A204.1 (cell line): ENCODE measurements around the gene REEP5.
"Not testable (repeated sequence)": the region's sequence is repeated elsewhere in the genome, so short reads cannot be mapped to it uniquely, and the experiment has no call there.

ENCODE experiments used
- FAIRE-seq: peaks from 2 replicates; lab custom pipeline; 2012; peaks lifted over from hg19 to GRCh38; lab: Jason Lieb, UNC

The REEP5 gene

DNA sequence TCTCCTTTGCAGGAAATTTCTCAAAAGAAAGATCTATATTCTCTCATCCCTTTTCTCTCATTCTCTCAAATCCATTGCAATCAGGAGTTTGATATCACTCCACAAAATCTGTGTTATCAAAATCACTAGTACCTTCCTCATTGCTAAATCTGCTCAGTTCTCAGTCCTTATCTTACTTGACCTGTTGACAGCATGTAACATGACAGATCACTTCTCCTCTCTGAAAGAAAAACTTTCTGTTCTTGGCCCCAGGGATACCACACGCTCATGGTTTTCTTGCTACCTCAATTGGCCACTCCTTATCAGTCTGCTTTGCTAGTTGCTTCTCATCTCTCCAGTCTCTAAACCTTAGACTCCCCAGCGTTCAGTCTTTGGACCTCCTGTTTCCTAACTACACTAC, 38.8 kb downstream of the REEP5 start:
- no peak for FAIRE-seq

GRCh38 chr5:112880219-112880964, 41.6 kb downstream of the REEP5 start:
- no peak for FAIRE-seq

DNA sequence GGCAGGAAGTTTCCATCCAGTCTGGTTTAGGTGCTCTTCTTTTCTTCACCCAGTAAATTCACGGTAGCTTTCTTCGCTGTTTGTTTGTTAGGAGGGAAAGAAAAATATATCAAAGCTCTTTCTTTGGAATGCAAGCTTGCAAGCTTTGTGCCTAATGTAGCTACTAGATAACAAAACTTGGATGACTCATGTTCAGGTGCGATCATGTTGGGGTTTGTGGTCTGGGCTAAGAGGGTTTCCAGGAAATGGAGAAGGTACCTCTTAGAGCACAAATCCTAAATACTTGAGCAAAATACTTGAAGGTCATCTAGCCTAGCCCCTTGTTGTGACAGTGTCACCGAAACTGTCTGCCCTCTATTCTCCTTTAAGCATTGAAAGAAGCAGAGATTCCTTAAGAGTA, 43.3 kb downstream of the REEP5 start:
- no peak for FAIRE-seq

GRCh38 chr5:112878101-112878500, 43.9 kb downstream of the REEP5 start:
- no peak for FAIRE-seq

DNA sequence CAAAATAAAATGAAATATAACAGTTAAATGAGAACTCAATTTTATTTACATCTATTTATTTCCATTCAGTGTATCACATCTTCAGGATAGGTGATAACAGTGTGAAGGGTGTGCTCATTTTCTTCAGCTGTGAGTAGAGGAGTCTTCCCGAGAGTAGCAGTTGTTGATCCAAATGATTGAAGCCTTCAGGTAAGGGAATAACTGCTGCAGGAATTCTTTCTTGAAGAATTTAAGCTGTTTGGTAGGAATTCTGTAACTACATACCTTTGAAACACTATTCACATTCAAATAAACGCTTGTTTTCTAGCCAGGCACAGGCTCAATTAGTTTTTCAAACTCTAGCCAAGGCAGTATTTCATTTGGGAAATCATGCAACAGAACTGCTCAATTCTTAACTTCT, 45.7 kb downstream of the REEP5 start:
- FAIRE-seq: no peak

GRCh38 chr5:112870966-112871365, 51.1 kb downstream of the REEP5 start:
- FAIRE-seq: no peak

DNA sequence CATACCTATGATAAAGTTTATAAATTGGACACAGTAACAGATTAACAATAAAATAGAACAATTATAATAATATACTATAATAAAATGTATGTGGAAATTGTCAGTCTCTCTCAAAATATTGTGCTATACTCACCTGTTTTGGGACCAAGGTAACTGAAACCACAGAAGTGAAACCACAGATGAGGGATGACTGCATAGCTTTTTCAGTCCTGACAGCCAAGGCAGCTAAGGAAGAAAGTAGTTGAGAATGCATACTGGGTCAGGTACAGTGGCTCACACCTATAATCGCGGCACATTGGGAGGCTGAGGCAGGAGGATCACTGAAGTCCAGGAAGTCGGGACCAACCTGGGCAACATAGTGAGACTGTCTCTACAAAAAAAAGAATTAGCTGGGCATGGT, 52.1 kb downstream of the REEP5 start:
- no peak for FAIRE-seq

DNA sequence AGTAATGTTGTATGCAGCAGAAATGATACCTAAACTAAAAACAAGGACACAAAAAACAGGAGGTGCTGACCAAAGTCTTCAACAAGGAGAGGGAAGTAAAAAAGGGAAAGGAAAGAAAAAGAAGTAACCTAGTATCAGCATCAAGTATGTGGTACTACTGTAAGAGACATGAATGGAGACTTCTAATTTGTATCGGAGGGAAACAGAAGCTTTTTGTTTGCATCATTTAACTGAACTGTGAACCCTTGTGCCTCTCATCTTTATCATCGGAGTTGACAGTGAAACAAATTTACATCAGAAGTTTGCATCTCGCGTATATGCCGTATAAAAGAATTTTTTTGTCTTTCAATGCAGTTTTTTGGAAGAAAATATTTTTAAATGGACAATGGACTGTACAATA, 54.6 kb downstream of the REEP5 start:
- no peak for FAIRE-seq

DNA sequence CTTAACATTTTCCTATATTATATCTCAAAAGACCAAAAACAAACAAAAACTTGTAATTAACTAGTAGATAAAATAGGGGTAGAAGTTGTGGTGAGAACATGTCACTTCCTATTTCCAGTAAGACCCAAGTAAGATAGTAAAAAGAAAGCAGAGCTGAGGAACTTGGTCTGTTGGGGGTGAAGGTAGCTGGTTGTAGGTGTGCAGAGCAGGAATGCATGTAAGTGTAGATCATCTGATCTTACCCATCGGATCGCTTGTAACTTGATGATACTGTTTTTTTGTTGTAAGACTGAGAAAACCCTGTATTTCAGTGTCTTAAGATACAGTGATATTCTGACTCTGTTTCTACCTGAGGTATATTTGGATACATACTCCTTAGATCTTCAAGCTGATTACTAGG, 55.3 kb downstream of the REEP5 start:
- FAIRE-seq: no peak

DNA sequence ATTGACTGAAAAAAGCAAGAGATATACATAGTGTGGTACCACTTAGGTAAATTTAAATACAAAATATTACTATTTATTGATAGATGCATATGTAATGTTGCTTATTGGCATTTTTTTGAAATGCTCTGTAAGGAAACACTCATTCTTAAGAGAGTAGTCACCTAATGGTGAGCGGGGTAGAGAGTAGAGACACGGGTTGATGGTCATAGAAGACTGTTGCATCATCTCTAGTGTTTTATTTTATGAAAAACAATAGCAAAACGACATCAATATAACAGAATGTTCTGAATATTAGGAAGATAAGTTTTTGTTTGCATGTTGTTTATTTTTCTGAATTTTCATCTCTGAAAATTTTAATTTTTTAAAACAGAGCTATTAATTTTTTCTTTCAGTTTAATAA, 56.9 kb downstream of the REEP5 start:
- no peak for FAIRE-seq

DNA sequence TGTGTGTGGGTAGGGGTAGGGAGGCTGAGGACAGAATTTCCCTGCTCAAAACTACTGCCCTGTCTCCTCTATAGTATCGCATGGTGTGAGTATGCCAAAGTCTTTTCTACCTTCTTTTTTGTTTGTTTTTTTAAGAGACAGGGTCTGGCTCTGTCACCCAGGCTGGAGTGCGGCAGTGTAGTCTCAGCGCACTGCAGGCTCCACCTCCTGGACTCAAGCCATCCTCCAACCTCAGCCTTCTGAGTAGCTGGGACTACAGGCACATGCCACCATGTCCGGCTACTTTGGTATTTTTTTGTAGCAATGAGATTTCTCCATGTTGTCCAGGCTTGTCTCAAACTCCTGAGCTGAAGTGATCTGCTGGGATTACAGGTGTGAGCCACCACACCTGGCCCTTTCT, 58.5 kb downstream of the REEP5 start:
- FAIRE-seq: no peak

DNA sequence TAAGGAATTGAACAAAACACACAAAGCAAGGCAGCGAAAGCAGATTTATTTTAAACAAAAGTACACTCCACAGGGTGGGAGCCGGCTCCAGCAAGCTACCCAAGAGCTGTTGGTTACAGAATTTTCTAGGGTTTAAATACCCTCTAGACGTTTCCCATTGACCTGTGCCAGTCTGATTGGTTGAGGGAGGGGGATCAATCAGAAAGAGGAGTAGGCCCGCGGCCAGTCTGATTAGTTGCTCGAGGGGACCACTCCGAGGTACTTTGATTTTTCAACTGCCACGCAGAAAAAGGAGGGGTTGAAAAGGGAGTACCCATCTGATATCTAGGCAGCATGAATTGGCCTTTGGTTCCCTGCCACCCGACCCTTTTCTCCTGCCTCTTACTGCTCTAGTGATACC, 59.9 kb downstream of the REEP5 start:
- FAIRE-seq: no peak

DNA sequence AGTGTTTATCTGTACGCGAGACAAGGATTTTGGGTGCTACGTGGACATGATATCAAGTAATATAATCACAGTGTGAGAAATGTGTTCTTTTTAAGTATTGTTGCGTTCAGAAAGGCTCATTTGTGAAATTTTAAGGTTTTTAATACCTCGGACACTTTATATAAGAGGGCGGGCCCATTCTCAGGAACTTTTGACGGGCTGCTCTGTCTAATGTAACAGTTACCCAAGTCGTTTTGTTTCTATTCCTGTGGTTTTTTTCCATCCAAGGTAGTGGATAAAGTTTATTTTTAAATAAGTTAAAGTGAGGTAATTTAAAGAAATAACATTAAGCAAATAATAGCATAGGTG, 60.4 kb downstream of the REEP5 start:
- FAIRE-seq: no peak

DNA sequence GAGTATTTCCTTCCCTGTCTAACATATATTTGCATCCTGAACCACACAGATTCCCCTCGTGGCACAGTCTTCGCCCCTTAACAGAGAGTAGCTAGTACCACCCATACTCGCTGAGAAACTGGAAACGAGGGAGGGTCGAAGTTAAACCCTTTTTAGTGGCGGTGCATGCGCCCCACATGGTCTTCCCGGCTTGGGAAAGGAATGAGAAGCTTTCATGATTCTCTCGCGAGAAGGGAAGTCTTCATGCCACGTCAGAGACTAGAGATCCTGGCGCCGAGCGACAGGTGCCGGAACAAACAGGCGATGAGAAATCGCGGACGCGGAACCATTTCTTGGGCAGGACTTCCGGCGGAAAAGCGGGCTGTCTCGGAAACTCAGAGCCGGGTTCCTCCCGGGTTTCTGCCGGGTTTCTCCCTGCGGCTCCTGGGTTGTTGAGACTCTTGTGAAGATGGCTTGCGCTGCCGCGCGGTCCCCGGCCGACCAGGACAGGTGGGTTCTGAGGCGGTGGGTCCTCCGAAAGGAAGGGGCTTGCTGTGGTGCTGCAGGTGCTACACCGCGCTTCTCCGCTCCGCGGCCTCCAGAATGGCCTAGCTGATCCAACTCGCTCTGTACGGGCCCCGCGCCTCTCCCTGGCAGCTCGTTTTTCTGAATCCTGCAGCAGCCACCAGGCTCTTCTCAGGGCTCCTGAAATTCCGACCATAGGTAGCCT, 60.9 kb downstream of the REEP5 start, which contains the start of gene SRP19:
Gene SRP19, plus strand, starts transcription at position 359 of the 709 bp plus-strand sequence. Its CDS starts 90 bp downstream, at position 449.
- FAIRE-seq: peak; percentile 87

DNA sequence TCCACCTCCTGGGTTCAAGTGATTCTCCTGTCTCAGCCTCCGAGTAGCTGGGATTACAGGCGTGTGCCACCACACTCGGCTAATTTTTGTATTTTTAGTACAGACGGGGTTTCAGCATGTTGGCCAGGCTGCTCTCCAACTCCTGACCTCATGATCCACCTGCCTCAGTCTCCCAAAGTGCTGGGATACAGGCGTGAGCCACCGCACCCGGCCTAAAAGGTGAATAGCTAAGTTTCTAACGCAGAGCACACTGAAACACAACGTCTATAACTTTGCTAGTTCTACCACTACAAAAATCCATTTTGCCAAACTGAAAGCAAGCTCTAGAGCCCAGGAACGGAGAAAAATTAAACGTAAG, 61.5 kb downstream of the REEP5 start:
- FAIRE-seq: not testable (repeated sequence)

GRCh38 chr5:112857866-112858265, 64.2 kb downstream of the REEP5 start:
- FAIRE-seq: no peak

DNA sequence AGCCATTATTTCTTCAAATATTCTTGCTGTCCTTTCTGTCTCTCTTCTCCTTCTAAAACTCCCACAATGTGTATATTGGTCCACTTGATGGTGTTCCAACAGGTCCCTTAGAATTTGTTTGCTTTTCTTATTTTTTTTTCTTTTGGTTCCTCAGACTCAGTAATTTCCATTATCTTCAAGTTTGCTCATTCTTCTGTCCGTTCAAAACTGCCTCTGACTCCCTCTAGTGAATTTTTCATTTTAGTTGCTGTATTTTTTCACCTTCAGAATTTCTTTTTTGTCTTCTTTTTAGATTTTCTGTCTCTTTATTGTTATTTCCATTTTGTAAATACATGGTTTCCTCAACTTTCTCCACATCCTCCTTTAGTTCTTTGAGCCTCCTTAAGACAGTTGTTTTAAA, 67.4 kb downstream of the REEP5 start:
- no peak for FAIRE-seq

DNA sequence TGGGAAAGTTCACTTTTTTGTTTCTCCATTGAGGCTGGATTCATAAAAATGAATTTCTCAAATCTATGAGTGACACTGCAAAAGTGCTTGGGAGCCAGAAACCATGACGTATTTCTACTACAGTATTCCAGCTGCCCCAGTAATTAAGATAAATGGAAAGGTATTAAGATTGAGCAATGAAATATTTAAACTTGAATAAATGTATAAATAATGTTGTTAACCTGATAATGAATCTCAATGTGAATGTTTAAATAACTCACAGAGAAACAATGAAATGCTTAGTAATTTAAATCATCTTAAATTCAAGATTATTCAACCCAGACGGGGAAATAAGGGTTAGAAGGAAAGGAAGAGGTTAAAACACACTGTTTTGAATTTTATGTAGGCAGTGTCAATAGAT, 72.1 kb downstream of the REEP5 start:
- FAIRE-seq: no peak

- peak; percentile 68 for FAIRE-seq
These were observed 73.8 kb downstream of the REEP5 start for GRCh38 chr5:112848116-112848811.

GRCh38 chr5:112847306-112847705, 74.7 kb downstream of the REEP5 start:
- FAIRE-seq: no peak

DNA sequence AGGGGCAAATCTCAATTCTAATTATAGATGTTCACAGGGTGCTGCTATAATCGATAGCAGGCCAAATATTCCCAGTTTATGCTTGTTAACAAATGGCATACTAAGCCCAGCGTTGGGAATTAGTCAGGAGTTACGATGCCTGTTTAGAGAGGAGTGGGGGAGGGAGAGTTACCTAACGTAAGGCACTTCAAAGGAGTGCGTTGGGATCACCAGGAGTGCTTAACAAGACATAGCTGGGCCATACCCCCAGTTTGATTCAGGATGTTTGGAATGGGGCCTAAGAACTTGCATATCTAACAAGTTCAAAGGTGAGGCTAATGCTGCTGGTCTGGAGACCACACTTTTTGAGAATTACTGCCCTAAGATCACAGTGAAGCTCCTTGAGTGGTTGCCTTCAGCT, 75.5 kb downstream of the REEP5 start:
- no peak for FAIRE-seq

DNA sequence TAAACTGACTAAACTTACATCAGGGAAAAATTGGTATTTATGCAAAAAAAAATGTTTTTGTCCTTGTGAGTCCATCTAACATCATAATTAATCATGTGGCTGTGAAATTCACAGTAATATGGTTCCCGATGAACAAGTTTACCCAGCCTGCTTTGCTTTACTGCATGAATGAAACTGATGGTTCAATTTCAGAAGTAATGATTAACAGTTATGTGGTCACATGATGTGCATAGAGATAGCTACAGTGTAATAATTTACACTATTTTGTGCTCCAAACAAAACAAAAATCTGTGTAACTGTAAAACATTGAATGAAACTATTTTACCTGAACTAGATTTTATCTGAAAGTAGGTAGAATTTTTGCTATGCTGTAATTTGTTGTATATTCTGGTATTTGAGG, 77.5 kb downstream of the REEP5 start:
- no peak for FAIRE-seq

- FAIRE-seq: no peak
These were observed 88.1 kb downstream of the REEP5 start for GRCh38 chr5:112833971-112834370.

DNA sequence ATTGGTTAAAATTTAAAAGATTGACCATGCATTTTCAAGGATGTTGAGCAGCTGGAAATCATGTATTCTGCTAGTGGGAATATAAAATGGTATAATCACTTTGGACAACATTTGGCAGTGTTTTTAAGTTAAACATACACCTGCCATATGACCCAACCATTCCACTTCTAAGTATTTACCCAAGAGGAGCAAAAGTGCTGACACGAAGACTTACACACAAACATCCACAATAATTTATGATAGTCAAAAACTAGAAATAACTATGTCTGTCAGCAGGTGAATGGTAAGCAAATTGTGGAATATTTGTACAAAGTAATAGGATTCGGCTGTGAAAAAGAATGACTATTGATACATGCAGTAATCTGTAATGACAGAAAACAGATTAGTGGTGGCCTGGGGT, 91.6 kb downstream of the REEP5 start:
- FAIRE-seq: no peak
